ENCODE data around the gene YWHAQ. TPM values are rescaled to one million over a fixed set of nuclear protein-coding genes. Genes with fewer than 3 reads are reported as not detected.

YWHAQ gene
- total and polyA plus RNA-seq, 8 donors, result 104 to 226 (median 150) TPM

GRCh38 chr2:9639000-9639602 lies 8.3 kb upstream of the YWHAQ start:
- no peak overlapping the region for H3K4me3 ChIP-seq
- no peaks in the 10 kb centered on the region for H3K27me3 ChIP-seq
- no peaks in the 10 kb centered on the region for H3K9me3 ChIP-seq
- no peak for TF ChIP-seq POLR2A (IDR thresholded peaks at IDR 0.05)
- no peak for TF ChIP-seq POLR2AphosphoS5 (IDR thresholded peaks at IDR 0.05)
- no peak for TF ChIP-seq EP300 (IDR thresholded peaks at IDR 0.05)
- no peak for TF ChIP-seq CTCF (IDR thresholded peaks at IDR 0.05)
- H3K4me1 ChIP-seq, result peaks cover 12 to 27% (median 27%) of the 10 kb centered on the region in 4 donors
- no peaks in the 10 kb centered on the region for H3K36me3 ChIP-seq
- peak in 1 of 2 donors; percentile 36 for DNase-seq
- intact Hi-C loops (cut with DNase I; ENCODE audit: low total_unique reads), result no loop called here
- peak overlapping the region in 4 of 5 donors; percentile 9 to 59 (median 50) for H3K27ac ChIP-seq
- 52 to 74% (median 65%) methylated on average over 6 of the region's 6 CpGs for WGBS, 5 donors

- peak; percentile 53 to 88 for DNase-seq
- WGBS, 5 donors, result 40 to 51% (median 45%) methylated on average over 3 to 4 of the region's 4 CpGs
- Histone ChIP-seq H3K36me3 (no peaks in the 10 kb centered on the region), H3K4me1 (peaks cover 10 to 27% (median 24%) of the 10 kb centered on the region in 4 donors), H3K27me3 (no peaks in the 10 kb centered on the region), H3K27ac (peak overlapping the region in 4 of 5 donors; percentile 9 to 59 (median 50)), H3K4me3 (no peak overlapping the region), H3K9me3 (no peaks in the 10 kb centered on the region)
- TF ChIP-seq CTCF (IDR thresholded peaks at IDR 0.05) (no peak), POLR2AphosphoS5 (IDR thresholded peaks at IDR 0.05) (peak in 2 of 3 donors; percentile 8 to 77), POLR2A (IDR thresholded peaks at IDR 0.05) (no peak), EP300 (IDR thresholded peaks at IDR 0.05) (no peak)
- intact Hi-C loops (cut with DNase I; ENCODE audit: low total_unique reads), result no loop called here
Observed at GRCh38 chr2:9638532-9638931, 7.7 kb upstream of the YWHAQ start.

- Histone ChIP-seq H3K27ac (no peak overlapping the region), H3K4me3 (no peak overlapping the region), H3K9me3 (no peaks in the 10 kb centered on the region), H3K36me3 (no peaks in the 10 kb centered on the region), H3K27me3 (no peaks in the 10 kb centered on the region), H3K4me1 (peaks cover 10 to 27% (median 23%) of the 10 kb centered on the region in 4 donors)
- TF ChIP-seq POLR2AphosphoS5 (IDR thresholded peaks at IDR 0.05) (no peak), POLR2A (IDR thresholded peaks at IDR 0.05) (no peak), EP300 (IDR thresholded peaks at IDR 0.05) (no peak), CTCF (IDR thresholded peaks at IDR 0.05) (no peak)
- WGBS, 5 donors, result 51 to 62% (median 62%) methylated on average over 2 of the region's 2 CpGs
- no peak for DNase-seq
- intact Hi-C loops (cut with DNase I; ENCODE audit: low total_unique reads), result no loop called here
Observed at GRCh38 chr2:9637330-9637729, 6.5 kb upstream of the YWHAQ start.

- Histone ChIP-seq H3K4me1 (peaks cover 17 to 35% (median 26%) of the 10 kb centered on the region in 4 donors), H3K27ac (no peak overlapping the region), H3K36me3 (no peaks in the 10 kb centered on the region), H3K27me3 (no peaks in the 10 kb centered on the region), H3K9me3 (no peaks in the 10 kb centered on the region), H3K4me3 (no peak overlapping the region)
- intact Hi-C loops (cut with DNase I; ENCODE audit: low total_unique reads), result no loop called here
- TF ChIP-seq POLR2AphosphoS5 (IDR thresholded peaks at IDR 0.05) (no peak), POLR2A (IDR thresholded peaks at IDR 0.05) (no peak), EP300 (IDR thresholded peaks at IDR 0.05) (no peak), CTCF (IDR thresholded peaks at IDR 0.05) (no peak)
- no peak for DNase-seq
- 75 to 87% (median 77%) methylated on average over 3 of the region's 3 CpGs for WGBS, 5 donors
Observed at GRCh38 chr2:9634133-9634532, 3.3 kb upstream of the YWHAQ start.
